ENCODE data around the gene SDHAF3. TPM values are rescaled to one million over a fixed set of nuclear protein-coding genes. Genes with fewer than 3 reads are reported as not detected.

Gene SDHAF3
- total and polyA plus RNA-seq, 2 of the 8 experiments (the other 6 are each of a cell fraction or from before 2014, with no cell fraction given): 12.0 to 31.3 TPM

DNA sequence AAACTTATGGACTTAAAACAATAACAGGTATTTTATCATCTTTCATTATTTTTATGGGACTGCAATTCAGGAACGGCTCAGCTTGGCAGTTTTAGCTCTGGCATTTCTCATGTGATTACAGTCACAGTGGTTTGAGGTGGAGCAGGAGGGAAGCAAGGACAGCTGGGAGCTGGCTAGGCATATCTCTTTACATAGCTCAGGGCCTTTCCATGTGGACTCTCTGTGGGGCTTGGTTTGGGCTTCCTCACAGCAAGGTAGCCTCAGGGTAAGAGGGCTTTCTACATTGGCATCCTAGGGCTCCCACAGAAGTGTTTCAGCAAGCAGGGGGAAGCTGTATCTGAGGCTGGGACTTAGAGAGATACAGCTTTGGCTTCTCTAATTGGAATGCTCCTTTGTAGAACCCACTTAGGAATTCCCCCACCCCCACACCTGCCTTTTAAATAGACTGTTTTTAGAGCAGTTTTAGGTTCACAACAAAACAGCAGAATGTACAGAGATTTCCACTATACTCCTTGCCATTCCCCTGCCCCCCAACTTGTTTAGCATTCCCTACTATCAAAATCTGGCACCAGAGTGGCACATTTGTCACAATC is 26.6 kb upstream of the SDHAF3 start (continued):
- TF ChIP-seq, protein P1, sequence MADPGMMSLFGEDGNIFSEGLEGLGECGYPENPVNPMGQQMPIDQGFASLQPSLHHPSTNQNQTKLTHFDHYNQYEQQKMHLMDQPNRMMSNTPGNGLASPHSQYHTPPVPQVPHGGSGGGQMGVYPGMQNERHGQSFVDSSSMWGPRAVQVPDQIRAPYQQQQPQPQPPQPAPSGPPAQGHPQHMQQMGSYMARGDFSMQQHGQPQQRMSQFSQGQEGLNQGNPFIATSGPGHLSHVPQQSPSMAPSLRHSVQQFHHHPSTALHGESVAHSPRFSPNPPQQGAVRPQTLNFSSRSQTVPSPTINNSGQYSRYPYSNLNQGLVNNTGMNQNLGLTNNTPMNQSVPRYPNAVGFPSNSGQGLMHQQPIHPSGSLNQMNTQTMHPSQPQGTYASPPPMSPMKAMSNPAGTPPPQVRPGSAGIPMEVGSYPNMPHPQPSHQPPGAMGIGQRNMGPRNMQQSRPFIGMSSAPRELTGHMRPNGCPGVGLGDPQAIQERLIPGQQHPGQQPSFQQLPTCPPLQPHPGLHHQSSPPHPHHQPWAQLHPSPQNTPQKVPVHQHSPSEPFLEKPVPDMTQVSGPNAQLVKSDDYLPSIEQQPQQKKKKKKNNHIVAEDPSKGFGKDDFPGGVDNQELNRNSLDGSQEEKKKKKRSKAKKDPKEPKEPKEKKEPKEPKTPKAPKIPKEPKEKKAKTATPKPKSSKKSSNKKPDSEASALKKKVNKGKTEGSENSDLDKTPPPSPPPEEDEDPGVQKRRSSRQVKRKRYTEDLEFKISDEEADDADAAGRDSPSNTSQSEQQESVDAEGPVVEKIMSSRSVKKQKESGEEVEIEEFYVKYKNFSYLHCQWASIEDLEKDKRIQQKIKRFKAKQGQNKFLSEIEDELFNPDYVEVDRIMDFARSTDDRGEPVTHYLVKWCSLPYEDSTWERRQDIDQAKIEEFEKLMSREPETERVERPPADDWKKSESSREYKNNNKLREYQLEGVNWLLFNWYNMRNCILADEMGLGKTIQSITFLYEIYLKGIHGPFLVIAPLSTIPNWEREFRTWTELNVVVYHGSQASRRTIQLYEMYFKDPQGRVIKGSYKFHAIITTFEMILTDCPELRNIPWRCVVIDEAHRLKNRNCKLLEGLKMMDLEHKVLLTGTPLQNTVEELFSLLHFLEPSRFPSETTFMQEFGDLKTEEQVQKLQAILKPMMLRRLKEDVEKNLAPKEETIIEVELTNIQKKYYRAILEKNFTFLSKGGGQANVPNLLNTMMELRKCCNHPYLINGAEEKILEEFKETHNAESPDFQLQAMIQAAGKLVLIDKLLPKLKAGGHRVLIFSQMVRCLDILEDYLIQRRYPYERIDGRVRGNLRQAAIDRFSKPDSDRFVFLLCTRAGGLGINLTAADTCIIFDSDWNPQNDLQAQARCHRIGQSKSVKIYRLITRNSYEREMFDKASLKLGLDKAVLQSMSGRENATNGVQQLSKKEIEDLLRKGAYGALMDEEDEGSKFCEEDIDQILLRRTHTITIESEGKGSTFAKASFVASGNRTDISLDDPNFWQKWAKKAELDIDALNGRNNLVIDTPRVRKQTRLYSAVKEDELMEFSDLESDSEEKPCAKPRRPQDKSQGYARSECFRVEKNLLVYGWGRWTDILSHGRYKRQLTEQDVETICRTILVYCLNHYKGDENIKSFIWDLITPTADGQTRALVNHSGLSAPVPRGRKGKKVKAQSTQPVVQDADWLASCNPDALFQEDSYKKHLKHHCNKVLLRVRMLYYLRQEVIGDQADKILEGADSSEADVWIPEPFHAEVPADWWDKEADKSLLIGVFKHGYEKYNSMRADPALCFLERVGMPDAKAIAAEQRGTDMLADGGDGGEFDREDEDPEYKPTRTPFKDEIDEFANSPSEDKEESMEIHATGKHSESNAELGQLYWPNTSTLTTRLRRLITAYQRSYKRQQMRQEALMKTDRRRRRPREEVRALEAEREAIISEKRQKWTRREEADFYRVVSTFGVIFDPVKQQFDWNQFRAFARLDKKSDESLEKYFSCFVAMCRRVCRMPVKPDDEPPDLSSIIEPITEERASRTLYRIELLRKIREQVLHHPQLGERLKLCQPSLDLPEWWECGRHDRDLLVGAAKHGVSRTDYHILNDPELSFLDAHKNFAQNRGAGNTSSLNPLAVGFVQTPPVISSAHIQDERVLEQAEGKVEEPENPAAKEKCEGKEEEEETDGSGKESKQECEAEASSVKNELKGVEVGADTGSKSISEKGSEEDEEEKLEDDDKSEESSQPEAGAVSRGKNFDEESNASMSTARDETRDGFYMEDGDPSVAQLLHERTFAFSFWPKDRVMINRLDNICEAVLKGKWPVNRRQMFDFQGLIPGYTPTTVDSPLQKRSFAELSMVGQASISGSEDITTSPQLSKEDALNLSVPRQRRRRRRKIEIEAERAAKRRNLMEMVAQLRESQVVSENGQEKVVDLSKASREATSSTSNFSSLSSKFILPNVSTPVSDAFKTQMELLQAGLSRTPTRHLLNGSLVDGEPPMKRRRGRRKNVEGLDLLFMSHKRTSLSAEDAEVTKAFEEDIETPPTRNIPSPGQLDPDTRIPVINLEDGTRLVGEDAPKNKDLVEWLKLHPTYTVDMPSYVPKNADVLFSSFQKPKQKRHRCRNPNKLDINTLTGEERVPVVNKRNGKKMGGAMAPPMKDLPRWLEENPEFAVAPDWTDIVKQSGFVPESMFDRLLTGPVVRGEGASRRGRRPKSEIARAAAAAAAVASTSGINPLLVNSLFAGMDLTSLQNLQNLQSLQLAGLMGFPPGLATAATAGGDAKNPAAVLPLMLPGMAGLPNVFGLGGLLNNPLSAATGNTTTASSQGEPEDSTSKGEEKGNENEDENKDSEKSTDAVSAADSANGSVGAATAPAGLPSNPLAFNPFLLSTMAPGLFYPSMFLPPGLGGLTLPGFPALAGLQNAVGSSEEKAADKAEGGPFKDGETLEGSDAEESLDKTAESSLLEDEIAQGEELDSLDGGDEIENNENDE (IDR thresholded peaks at IDR 0.05; ENCODE audit: insufficient replicate concordance, low read length): no peak
- TF ChIP-seq GTF2F1 (IDR thresholded peaks at IDR 0.05; ENCODE audit: borderline replicate concordance, low read depth, low read length) (no peak), SP2 (IDR thresholded peaks at IDR 0.05; ENCODE audit: low read length) (no peak), PHF8 (conservative IDR thresholded peaks at IDR 0.05; ENCODE audit: low read depth, low read length) (no peak), BACH1 (IDR thresholded peaks at IDR 0.05; ENCODE audit: low read length) (no peak)

Data from H1 (cell line).